ENCODE data around the gene IFT22.
"Not testable (repeated sequence)": the region's sequence is repeated elsewhere in the genome, so short reads cannot be mapped to it uniquely, and the experiment has no call there.

DNA sequence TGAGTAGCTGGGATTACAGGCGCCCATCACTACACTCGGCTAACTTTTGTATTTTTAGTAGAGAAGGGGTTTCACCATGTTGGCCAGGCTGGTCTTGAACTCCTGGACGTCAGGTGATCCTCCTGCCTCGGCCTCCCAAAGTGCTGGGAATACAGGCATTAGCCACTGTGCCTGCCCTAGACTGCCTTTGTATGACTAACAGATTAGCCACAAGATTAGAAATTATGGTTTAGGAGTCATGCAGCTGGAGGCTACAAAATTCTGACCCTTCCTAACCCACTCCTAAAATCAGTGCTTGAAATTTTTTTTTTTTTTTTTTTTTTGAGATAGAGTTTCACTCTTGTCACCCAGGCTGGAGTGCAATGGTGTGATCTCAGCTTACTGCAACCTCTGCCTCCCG, 29.0 kb downstream of the IFT22 start:
- TF ChIP-seq CTCF (IDR thresholded peaks at IDR 0.05; ENCODE audit: low read depth, low read length); EZH2phosphoT487 (IDR thresholded peaks at IDR 0.05; ENCODE audit: low read depth): not testable (repeated sequence)

Data from OCI-LY3 (cell line).